Epidermal melanocyte (primary cell): ENCODE data around the gene POLD3.

Experiments
- DNase-seq: peaks from one replicate; pipeline ENCODE4 v3.0.0; 2011; ENCODE audit warnings: low spot score; ENCODE audit not compliant: insufficient read length

POLD3 gene

GRCh38 chr11:74672956-74673692, 80.7 kb downstream of the POLD3 start:
- DNase-seq: no peak

- no peak for DNase-seq
Measured at GRCh38 chr11:74673693-74674360, 81.4 kb downstream of the POLD3 start.

- no peak for DNase-seq
Measured at GRCh38 chr11:74675761-74676160, 83.4 kb downstream of the POLD3 start.

GRCh38 chr11:74676596-74676995, 84.2 kb downstream of the POLD3 start:
- DNase-seq: no peak

- no peak for DNase-seq
Measured at GRCh38 chr11:74677131-74677530, 84.7 kb downstream of the POLD3 start.

- no peak for DNase-seq
Measured at GRCh38 chr11:74678041-74678440, 85.7 kb downstream of the POLD3 start.

GRCh38 chr11:74678591-74679512, 86.5 kb downstream of the POLD3 start:
- no peak for DNase-seq

- DNase-seq: no peak
Measured at GRCh38 chr11:74679513-74679865, 87.1 kb downstream of the POLD3 start.

GRCh38 chr11:74680035-74680671, 87.8 kb downstream of the POLD3 start:
- no peak for DNase-seq

- no peak for DNase-seq
Measured at GRCh38 chr11:74680703-74681531, 88.5 kb downstream of the POLD3 start.

- no peak for DNase-seq
Measured at GRCh38 chr11:74681686-74682651, 89.6 kb downstream of the POLD3 start.

- no peak for DNase-seq
Measured at GRCh38 chr11:74682731-74683278, 90.4 kb downstream of the POLD3 start.

GRCh38 chr11:74683279-74683871, 91.0 kb downstream of the POLD3 start:
- DNase-seq: no peak

- DNase-seq: no peak
Measured at GRCh38 chr11:74683941-74684481, 91.6 kb downstream of the POLD3 start.

GRCh38 chr11:74684661-74685060, 92.3 kb downstream of the POLD3 start:
- DNase-seq: no peak

- no peak for DNase-seq
Measured at GRCh38 chr11:74685338-74685737, 93.0 kb downstream of the POLD3 start.

GRCh38 chr11:74685905-74686304, 93.5 kb downstream of the POLD3 start:
- DNase-seq: no peak

GRCh38 chr11:74686792-74687191, 94.4 kb downstream of the POLD3 start:
- no peak for DNase-seq
